ENCODE results near the gene PGM2L1.

The PGM2L1 gene

GRCh38 chr11:74398244-74399159 lies at the start of gene PGM2L1:
TSS of gene PGM2L1 (minus strand) at chr11:74398433. CDS start at chr11:74398161, 272 bp downstream.
- peak within 1 kb of the TSS; percentile 85 for H3K9ac ChIP-seq
- no peak for TF ChIP-seq Cebpa-rat (IDR thresholded peaks at IDR 0.05)
- H3K27ac ChIP-seq = peak within 1 kb of the TSS; percentile 73
- no peaks in the 10 kb centered on the region for H3K27me3 ChIP-seq
- H3K9me3 ChIP-seq = no peaks in the 10 kb centered on the region
- no peaks in the 10 kb centered on the region for H3K36me3 ChIP-seq
- peaks cover 12% of the 10 kb centered on the region for H3K4me1 ChIP-seq
- H4K20me1 ChIP-seq = no peaks in the 10 kb centered on the region; the same call in 1 of the 2 replicates
- peak within 1 kb of the TSS; percentile 94 for H3K4me3 ChIP-seq
- H3K4me2 ChIP-seq = peak within 1 kb of the TSS; percentile 84

DNA sequence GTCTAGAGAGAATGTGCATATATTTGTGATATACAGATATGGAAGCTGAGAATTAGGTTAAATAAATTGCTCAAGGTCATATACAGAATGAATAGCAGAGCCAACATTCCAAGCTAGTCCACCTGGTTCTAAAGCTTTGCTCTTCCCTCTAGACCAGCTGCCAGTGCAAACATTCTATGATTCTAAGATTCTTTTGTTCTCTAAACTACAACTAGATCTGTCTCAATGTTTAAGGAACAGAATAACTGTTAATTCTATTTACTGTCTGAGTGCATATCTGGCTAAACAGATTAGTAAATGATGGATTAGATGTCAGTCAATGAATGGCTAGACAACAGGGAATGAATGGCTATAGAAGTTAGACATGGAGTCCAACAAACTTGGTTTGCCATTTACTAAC lies 49.5 kb upstream of the PGM2L1 start:
- no peaks in the 10 kb centered on the region for H4K20me1 ChIP-seq
- no peak overlapping the region for H3K27ac ChIP-seq
- peaks cover 14% of the 10 kb centered on the region for H3K4me1 ChIP-seq
- H3K4me2 ChIP-seq = no peak overlapping the region
- H3K4me3 ChIP-seq = no peak overlapping the region
- no peaks in the 10 kb centered on the region for H3K9me3 ChIP-seq
- H3K36me3 ChIP-seq = no peaks in the 10 kb centered on the region
- no peak for TF ChIP-seq Cebpa-rat (IDR thresholded peaks at IDR 0.05)
- no peaks in the 10 kb centered on the region for H3K27me3 ChIP-seq
- no peak overlapping the region for H3K9ac ChIP-seq

DNA sequence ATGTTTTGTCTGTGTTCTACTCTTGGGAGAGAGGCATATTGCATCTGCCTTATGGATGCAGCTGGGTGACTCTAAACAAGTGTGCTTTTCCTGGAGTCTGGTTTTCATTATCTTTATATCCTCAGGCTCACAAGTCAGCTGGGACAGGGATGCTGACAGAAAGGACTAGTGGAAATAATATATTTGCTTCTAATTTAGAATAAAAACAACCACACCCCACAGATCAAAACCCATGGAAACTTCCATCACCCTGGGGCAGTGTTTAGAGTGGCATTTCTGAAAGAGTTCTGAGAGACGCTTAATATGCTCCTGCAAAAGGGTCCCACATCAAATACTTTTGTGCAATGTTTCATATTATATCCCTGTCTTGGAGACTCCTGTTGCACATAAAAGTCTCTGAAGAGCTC lies 48.3 kb upstream of the PGM2L1 start:
- no peak overlapping the region for H3K9ac ChIP-seq
- no peaks in the 10 kb centered on the region for H3K27me3 ChIP-seq
- no peak overlapping the region for H3K4me3 ChIP-seq
- no peak overlapping the region for H3K4me2 ChIP-seq
- no peaks in the 10 kb centered on the region for H3K9me3 ChIP-seq
- peaks cover 14% of the 10 kb centered on the region for H3K4me1 ChIP-seq
- no peaks in the 10 kb centered on the region for H4K20me1 ChIP-seq
- H3K27ac ChIP-seq = no peak overlapping the region
- no peaks in the 10 kb centered on the region for H3K36me3 ChIP-seq
- TF ChIP-seq Cebpa-rat (IDR thresholded peaks at IDR 0.05) = no peak

DNA sequence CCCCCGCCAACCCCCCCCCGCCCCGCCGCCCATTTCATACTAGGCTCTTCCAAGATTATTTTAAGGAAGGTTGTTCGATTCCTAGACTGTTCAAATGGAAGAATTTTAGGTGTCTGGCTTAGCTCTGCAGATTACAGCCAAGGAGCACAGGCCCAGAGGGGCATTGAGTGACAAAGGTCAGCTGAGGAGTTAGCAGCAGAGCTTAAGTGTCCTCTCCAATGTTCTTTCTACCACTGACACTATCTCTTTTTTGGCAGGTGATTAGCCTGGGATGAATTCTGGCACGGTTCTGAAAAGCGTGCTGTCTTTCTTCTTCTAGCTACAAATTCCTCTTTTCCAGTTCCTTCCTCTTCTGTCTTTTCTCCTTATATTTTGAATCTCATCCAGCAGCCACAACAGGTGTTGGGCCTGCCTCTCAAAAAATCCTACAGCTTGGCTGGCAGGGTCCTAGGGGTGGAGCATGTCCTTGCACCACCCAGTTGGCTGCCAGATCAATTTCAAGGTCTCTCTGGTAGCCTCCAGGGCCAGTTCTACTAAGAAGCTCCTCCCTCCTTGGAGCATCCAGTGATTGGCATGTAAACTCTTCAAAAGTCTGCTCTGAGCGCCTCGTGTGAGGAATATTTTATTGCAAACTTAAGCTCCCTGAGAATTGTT lies 46.1 kb upstream of the PGM2L1 start:
- H3K4me1 ChIP-seq = peaks cover 6% of the 10 kb centered on the region
- no peak overlapping the region for H3K27ac ChIP-seq
- H3K9me3 ChIP-seq = peaks cover 9% of the 10 kb centered on the region; the same call in 1 of the 2 replicates
- H3K4me3 ChIP-seq = no peak overlapping the region
- no peaks in the 10 kb centered on the region for H4K20me1 ChIP-seq
- no peak overlapping the region for H3K4me2 ChIP-seq
- H3K9ac ChIP-seq = no peak overlapping the region
- H3K27me3 ChIP-seq = no peaks in the 10 kb centered on the region
- no peaks in the 10 kb centered on the region for H3K36me3 ChIP-seq
- TF ChIP-seq Cebpa-rat (IDR thresholded peaks at IDR 0.05) = no peak

DNA sequence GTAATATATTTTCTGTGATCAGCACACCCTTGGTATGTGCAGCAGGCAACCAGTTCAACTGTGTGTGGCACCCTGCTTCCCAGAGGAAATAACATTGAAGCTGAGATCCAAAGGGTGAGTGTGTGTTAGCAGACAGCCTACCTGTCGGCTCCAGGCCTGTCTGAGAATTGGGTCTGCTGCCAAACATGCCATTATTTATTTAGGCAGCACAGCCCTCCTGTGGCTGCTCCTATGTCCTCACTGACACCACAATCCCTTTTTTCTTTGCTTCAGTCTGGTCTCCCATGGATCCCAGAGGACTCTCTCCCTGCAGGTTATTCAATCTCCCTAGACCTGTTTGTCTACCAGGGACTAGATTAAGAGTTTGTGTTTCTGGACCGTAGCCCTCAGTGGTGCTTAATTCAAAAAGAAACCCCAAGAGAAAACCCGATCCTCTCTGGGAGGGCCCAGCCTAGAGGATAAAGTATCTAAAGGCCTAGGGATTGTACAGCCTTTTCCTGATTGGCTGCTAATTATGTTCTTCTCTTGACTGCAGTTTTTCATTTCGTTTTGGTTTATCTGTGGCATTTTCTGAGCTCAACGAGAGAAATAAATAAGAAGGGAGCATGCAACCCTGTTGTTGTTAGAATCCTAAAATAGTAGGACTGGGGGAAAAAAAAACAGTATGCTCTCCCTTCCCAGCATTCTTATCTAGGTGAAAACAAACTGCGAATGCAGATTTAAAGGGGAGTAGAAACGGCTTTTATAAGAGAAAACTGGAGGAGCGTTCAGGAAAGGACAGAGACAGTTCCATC lies 45.0 kb upstream of the PGM2L1 start:
- H3K36me3 ChIP-seq = no peaks in the 10 kb centered on the region
- no peak overlapping the region for H3K9ac ChIP-seq
- H3K27ac ChIP-seq = no peak overlapping the region
- H3K4me1 ChIP-seq = peaks cover 6% of the 10 kb centered on the region; the same call in 1 of the 2 replicates
- H3K4me2 ChIP-seq = no peak overlapping the region
- H3K27me3 ChIP-seq = no peaks in the 10 kb centered on the region
- H3K4me3 ChIP-seq = no peak overlapping the region
- H3K9me3 ChIP-seq = peaks cover 9% of the 10 kb centered on the region; the same call in 1 of the 2 replicates
- no peak for TF ChIP-seq Cebpa-rat (IDR thresholded peaks at IDR 0.05)
- H4K20me1 ChIP-seq = no peaks in the 10 kb centered on the region

DNA sequence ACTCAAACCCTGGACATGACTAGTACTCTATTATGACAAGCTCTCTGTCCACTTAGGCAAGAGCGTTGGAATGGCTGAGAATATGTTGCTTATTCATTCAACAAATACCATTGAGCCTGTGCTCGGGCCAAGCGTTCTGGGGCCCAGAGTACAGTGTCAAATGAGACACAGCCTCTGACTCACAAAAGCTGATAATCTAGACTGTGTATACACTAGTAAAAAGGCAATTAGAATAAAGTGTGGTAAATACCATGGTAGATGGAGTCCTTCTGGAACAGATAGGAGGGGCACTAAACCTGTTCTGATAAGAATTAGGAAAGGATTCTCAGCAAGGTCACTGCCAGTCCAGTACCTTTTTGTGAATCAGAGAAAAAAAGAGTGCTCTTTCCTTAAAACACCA lies 44.4 kb upstream of the PGM2L1 start:
- no peak for TF ChIP-seq Cebpa-rat (IDR thresholded peaks at IDR 0.05)
- Histone ChIP-seq H4K20me1 (no peaks in the 10 kb centered on the region), H3K9me3 (peaks cover 9% of the 10 kb centered on the region; the same call in 1 of the 2 replicates), H3K4me3 (no peak overlapping the region), H3K27ac (no peak overlapping the region), H3K27me3 (no peaks in the 10 kb centered on the region), H3K9ac (no peak overlapping the region), H3K36me3 (no peaks in the 10 kb centered on the region), H3K4me1 (peaks cover 6% of the 10 kb centered on the region; the same call in 1 of the 2 replicates), H3K4me2 (no peak overlapping the region)

GRCh38 chr11:74438681-74439080 lies 40.4 kb upstream of the PGM2L1 start:
- H4K20me1 ChIP-seq = no peaks in the 10 kb centered on the region
- H3K4me3 ChIP-seq = no peak overlapping the region
- H3K9me3 ChIP-seq = peaks cover 9% of the 10 kb centered on the region; the same call in 1 of the 2 replicates
- no peak overlapping the region for H3K9ac ChIP-seq
- H3K4me2 ChIP-seq = no peak overlapping the region
- no peak overlapping the region for H3K27ac ChIP-seq
- no peaks in the 10 kb centered on the region for H3K27me3 ChIP-seq
- no peaks in the 10 kb centered on the region for H3K36me3 ChIP-seq
- peaks cover 6% of the 10 kb centered on the region; the same call in 1 of the 2 replicates for H3K4me1 ChIP-seq
- TF ChIP-seq Cebpa-rat (IDR thresholded peaks at IDR 0.05) = no peak

GRCh38 chr11:74437441-74438042 lies 39.3 kb upstream of the PGM2L1 start:
- no peaks in the 10 kb centered on the region for H3K27me3 ChIP-seq
- no peak overlapping the region for H3K27ac ChIP-seq
- no peak overlapping the region for H3K9ac ChIP-seq
- H3K36me3 ChIP-seq = no peaks in the 10 kb centered on the region
- no peak for TF ChIP-seq Cebpa-rat (IDR thresholded peaks at IDR 0.05)
- no peaks in the 10 kb centered on the region for H3K4me1 ChIP-seq
- H3K4me2 ChIP-seq = no peak overlapping the region
- no peak overlapping the region for H3K4me3 ChIP-seq
- H4K20me1 ChIP-seq = no peaks in the 10 kb centered on the region
- H3K9me3 ChIP-seq = peaks cover 9% of the 10 kb centered on the region; the same call in 1 of the 2 replicates

GRCh38 chr11:74434528-74434927 lies 36.3 kb upstream of the PGM2L1 start:
- TF ChIP-seq Cebpa-rat (IDR thresholded peaks at IDR 0.05) = no peak
- Histone ChIP-seq H3K27ac (no peak overlapping the region), H3K9ac (no peak overlapping the region), H3K4me2 (no peak overlapping the region), H3K36me3 (no peaks in the 10 kb centered on the region), H3K4me1 (no peaks in the 10 kb centered on the region), H3K4me3 (no peak overlapping the region), H3K9me3 (no peaks in the 10 kb centered on the region), H3K27me3 (no peaks in the 10 kb centered on the region), H4K20me1 (no peaks in the 10 kb centered on the region)
